HG03039 (cell line): ENCODE measurements around the gene TMEM221.
"Not testable (repeated sequence)": the region's sequence is repeated elsewhere in the genome, so short reads cannot be mapped to it uniquely, and the experiment has no call there.

Source experiments
- ATAC-seq: cut with Tn5 transposase; IDR thresholded peaks from one replicate; pipeline ENCODE4 v1.9.1; 2021; ENCODE audit warnings: mild to moderate bottlenecking, moderate library complexity; ENCODE audit not compliant: unreplicated experiment

TMEM221 gene

DNA sequence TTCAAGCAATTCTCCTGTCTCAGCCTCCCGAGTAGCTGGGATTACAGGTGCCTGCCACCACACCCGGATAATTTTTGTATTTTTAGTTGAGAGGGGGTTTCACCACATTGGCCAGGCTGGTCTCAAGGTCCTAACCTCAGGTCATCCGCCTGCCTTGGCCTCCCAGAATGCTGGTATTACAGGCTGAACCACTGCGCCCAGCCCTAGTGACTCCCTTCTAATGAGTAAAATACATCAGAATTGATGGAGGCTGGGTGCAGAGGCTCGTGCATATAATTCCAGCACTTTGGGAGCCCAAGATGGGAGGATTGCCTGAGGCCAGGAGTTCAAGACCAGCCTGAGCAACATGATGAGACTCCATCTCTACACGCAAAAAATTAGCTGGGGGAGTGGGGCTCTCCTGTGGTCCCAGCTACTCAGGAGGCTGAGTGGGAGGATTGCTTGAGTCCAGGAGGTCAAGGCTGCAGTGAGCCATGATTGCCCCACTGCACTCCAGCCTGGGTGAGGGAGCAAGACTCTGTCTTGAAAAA, 26.6 kb upstream of the TMEM221 start:
- ATAC-seq: not testable (repeated sequence)

DNA sequence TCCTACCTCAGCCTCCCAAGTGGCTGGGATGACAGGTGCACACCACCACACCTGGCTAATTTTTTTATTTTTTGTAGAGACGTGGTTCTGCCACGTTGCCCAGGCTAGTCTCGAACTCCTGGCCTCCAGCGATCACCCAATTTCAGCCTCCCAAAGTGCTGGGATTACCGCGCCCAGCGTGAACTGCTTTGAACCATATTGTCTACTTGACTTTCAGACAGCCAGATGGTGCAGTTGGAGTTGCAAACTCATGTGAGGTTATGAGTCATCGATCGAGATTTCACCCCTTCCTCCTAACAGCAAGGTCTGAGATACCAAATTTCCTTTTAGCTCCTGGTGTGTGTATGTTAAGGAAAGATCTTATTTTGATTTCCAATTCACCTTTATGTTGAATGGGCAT, 24.6 kb upstream of the TMEM221 start:
- ATAC-seq: no peak

DNA sequence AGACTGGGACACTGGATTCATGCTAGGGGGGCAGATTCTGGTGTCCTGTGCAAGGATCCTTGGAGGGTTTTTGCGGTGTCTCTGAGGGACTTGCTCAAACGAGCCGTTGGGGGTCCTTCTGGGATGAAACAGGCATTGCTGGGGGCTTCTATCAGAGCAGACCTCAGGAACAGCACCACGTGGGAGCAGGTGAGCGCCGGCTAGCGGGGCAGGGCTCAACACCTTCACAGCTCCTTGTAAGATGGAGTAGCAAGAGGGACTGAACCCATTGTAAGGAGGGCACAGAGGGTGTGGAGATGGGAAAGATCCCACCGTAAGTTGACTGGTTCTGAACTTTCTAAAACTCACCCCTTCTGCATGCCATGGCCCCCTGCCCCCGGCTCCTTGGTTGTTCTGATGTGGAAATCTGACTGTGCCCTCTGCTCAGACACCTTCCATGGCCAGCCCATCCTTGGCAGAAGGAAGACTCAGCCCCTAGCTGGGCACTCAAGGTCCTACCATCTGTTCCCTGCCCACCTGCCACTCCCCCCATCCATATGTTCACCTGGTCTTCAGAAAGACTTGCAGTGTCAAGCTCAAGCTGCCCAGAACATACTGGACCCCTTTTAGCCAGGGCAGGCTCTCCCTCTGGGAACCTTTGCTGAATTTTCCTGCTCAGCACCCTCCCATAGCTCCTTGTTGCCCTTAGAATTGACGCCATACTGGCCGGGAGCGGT, 23.1 kb upstream of the TMEM221 start:
- ATAC-seq: no peak

DNA sequence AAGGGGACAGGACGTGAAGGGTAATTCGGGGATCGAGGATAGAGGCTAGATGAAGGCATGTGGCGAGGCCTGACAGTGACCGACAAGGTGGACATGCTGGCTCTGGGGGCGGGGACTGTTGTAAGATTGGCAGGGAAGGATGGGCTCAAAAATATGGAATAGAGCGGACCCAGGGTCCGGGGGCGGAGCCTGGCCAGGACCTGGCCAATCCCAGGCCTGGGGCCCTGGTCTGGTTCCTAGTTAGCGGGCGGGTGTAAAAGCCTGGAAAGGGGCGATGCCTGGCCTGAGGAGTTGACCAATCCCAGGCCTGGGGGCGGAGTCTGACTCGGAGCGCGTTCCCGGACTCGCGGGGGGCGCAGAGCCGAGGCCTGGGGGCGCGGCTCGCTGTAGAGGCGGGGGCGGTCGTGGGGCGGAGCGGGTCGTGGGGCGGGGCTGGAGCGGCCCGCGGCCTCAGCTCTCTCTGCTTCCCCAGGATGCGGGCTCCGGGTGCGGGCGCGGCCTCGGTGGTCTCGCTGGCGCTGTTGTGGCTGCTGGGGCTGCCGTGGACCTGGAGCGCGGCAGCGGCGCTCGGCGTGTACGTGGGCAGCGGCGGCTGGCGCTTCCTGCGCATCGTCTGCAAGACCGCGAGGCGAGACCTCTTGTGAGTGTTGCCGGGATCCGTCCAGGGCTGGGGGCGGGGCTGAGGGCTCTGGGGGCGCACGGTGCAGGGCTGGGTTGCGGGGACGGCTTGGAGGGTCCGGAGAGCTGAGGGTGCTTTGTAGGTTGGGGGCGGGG, 21.8 kb upstream of the TMEM221 start, which contains the start of gene SLC27A1:
Gene SLC27A1 (plus strand): TSS at position 457 of the 774 bp plus-strand sequence. CDS start 17 bp downstream, at position 474.
- peak; percentile 84 for ATAC-seq

DNA sequence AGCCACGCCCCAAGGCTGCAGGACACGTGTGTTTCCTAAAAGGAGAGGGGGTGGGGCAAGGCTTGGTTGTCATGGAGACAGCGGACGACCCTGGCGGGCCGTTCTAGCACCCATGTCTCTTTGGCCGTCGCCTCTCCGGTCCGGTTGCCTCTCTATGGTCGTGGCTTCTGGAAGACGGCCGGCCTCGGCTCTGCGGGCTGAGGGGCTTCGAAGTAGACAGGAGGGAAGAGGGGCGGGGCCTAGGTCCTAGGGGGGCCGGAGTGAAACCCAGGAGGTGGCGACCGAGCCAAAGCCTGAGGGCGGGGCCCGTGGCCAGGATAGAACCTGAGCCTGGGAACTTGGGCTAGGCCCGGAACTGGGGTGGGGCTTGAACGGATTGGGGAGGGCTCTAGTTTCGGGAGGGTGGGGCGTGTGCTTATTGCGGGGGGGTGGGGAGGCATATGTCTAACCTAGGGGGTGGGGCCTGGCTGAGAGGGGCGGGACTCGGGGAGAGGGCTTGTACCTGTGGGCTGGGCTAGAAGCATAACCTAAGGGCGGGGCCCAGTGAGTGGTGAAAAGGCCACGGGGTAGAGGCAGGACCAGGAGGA, 21.1 kb upstream of the TMEM221 start:
- peak; percentile 45 for ATAC-seq

DNA sequence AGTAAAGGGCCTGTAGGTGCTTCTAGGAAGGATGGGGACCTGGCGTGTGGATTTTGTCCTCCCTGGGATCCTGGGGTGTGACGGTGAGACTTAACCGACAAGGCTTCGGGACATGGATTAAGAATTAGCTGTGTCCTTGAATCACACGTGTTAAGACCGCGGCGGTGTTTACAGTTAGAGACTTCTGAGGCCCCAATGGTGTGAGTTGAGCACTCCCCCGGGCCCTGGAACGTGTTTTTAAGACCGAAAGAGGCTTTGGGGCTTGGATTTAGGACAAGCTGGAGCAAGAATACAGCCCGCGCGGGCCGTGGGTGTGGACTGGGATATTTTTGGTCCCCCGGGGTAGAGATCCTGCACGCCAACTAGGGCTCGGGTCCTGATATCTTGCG, 20.6 kb upstream of the TMEM221 start:
- no peak for ATAC-seq

DNA sequence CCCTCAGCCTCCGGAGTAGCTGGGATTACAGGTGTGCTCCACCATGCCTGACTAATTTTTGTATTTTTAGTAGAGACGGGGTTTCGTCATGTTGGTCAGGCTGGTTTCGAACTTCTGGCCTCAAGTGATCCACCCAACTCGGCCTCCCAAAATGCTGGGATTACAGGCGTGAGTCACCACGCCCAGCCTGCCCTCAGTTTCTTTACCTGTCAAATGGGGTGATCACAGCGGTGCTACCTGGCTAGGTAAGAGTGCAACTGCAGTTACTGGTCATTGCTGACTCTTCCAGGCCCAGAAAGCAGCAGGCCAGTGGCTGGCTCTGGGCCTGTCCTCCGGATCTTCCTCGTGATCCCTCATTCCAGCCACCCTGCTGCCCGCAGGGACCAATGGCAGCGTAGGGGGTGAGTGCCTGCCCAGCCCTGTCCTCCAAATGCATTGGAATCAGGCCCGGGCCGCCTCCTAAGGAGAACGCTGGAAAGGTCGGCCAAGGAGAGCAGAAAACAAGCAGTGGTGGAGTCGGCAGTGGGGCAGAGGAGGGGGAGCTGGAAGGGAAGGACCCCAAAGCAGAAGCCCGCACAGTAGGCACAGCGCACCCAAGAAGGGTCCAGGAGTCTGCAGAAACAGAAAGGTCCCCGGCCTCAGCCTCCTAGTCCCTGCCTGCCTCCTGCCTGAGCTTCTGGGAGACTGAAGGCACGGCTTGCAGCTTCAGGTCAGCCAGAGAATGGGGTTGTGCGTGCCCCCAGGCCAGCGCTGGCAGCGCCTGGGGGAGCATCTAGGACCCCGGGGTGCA, 20.0 kb upstream of the TMEM221 start:
- ATAC-seq: no peak

DNA sequence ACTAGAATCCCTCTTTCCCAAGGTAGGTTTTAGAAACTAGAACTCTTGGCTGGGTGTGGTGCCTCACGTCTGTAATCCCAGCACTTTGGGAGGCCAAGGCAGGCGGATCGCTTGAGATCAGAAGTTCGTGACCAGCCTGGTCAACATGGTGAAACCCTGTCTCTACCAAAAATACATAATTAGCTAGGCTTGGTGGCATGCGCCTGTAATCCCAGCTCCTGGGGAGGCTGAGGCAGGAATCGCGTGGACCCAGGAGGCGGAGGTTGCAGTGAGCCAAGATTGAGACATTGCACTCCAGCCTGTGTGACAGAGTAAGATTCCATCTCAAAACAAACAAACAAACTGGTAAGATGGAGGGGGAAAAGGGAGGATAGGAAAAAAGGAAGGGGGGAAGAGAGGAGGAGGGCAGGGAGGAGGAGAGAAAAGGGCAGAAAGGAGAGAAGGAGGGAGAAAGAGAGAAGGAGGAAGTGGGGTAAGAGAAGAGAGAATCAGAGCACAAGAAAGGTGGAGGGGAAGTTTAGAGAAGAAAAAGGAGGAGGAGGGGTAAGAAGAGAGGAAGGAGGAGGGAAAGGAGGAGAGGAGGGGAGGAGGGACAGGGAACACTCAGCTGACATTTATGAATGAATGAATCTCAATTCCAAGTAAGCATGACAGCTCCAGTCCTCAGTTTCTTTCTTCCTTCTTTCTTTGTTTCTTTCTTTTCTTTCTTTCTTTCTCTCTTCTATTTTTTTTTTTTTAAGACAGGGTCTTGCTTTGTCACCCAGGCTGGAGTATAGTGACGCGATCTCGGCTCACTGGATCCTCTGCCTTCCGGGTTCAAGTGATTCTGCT, 19.2 kb upstream of the TMEM221 start:
- no peak for ATAC-seq

DNA sequence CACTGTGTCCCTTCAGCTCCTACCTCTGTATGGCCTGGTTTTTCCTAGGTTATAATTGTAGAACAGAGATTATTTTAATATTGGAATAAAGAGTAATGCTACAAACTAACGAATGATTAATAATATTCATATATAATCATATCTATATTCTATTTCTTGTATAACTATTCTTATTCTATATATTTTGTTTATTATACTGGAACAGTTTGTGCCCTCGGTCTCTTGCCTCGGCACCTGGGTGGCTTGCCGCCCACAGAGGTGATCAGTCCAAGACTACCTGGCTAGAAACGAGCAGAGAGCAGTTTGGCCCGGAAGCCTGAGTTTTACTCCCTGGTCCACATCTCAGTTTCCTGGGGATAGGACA, 18.0 kb upstream of the TMEM221 start:
- ATAC-seq: no peak

DNA sequence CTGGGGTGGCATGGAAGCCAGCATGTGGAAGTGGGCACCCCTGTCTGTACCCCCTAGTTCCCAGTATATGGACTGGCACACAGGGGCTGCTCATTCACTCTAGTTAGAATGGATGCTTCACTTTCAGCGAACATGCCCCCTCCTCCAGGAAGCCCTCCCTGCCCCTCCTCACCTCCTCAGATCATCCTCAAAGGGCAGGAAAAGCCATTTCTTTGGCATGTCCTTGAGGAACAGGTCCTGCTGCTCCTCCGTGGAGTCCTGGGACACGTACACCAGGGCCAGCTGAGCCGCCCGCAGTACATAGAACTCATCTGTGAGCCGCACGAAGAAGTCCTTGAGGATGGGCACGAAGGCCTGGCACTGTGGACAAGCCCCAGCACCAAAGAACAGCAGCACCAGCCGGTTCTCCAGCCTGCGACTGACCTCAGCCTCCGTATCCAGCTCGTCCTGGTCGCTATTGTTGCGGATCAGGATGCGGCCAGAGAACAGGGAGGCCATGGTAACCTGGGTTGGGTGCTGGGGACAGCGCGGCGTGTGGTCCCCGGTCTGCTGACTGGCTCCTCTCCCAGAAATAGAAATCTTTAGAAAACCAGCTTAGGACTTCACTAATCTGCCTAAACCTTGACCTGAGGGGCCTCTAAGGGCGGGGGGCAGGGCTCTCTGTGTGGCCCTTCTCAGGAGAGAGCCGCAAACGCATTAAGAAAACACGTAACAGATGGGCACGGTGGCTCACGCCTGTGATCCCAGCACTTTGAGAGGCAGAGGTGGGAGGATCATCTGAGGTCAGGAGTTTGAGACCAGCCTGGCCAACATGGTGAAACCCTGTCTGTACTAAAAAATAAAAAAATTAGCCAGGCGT, 12.1 kb upstream of the TMEM221 start, which contains the start of gene NXNL1:
Gene NXNL1 (minus strand): TSS at position 555 of the 859 bp plus-strand sequence. CDS start 57 bp downstream, at position 498.
- no peak for ATAC-seq

DNA sequence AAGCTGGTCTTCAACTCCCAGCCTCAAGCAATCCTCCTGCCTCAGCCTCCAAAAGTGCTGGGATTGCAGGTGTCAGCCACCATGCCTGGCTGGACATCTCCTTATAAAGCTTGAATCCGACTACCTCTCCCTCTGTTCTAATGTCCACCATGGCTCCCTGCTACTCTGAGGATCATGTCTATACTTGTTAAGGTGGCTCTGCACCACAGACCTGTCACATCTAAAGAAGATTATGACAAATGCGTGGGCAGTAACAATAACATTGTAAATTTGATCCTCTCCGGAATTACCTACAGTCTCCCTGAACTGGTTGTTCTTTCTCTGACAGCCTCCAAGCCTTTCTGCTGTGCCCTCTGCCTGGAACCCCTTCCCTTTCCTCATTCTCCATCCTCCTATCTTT, 10.5 kb upstream of the TMEM221 start:
- ATAC-seq: no peak

DNA sequence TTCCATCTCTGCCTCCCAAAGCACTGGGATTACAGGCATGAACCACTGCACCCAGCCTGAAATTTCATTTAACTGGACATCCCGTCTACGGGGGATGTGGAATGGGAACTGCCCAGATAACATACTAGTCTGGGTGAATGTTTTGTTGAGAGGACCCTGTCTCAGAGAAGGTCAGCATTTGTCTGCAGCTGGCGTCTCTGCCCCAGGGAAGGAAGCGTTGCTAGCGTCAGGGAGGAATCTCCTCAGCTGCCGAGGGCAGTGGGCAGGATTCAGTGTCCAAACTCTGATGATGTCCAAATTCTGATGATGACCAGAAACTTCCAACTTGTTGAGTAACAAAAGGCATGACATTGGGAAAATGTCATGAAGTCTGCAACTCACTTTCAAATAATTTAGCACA, 9.1 kb upstream of the TMEM221 start:
- ATAC-seq: no peak

DNA sequence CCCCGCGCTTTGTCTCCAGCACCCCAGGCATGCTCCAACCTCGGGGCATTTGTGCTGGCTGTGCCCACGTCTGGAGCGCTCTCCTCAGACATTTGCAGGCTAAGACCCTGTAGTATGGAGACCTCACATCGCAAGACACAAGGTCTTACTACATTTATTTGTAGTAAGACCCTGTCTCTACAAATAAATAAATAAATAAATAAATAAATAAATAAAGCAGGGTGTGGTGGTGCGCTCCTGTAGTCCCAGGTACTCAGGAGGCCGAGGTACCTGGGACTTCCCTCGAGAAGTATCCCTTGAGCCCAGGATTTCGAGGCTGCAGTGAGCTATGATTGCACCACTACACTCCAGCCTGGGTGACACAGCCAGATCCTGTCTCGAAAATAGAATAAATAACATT, 7.7 kb upstream of the TMEM221 start:
- ATAC-seq: no peak

DNA sequence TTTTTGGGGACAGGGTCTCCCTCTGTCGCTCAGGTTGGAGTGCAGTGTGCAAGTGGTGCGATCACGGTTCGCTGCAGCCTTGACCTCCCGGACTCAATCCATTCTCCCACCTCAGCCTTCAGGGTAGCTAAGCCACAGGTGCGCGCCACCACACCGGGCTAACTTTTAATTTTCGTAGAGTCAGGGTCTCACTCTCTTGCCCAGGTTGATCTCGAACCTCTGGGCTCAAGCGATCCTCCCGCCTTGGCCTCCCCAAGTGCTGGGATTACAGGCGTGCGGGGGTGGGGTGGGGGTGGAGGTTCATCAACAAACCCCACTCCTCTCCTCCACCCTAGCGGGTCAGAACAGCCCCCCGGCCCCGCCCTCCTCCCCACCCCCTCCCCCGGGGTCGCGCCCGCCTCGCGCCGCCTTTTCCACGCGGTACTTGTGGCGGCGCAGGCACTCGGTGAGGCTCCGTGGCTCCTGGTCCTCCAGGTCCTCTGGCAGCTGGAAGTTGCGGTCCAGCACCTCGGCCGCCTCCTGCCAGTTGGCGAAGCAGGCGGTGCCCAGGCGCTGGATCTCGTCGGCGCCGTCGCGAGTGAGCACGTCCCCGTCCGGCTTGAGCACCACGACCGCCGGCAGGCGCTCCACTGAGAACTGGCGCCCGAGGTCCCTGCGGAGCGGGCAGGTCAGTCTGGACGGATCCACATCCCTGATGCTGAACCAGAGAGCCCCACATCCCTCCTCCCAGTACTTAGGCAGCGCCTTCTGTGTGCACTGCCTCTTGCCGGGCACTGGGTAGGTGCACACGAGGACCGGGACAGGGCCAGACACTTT, 7.0 kb upstream of the TMEM221 start:
- ATAC-seq: no peak

DNA sequence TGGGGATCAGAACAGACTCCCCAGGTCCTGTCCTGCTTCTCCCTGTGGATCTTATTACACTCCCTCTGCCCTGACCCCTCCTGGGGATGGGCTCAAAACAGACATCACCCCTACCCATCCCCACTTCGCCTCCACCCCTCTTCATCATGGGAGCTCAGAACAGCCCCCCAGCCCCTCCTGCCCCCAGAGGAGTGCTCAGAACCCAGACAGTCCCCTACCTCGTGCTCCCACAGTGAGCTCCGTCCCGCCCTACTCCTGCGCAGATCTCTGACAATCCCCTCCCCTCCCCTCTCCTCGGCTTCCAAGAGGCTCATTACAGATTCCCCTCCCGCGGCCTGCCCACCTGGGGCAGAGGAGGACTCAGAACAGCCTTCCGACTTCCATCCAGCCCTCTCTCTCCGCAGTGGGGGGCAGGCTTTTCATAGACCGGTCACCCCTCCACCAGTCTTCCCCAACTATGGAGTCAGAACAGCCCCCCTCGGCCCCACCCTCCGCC, 6.2 kb upstream of the TMEM221 start:
- ATAC-seq: no peak

DNA sequence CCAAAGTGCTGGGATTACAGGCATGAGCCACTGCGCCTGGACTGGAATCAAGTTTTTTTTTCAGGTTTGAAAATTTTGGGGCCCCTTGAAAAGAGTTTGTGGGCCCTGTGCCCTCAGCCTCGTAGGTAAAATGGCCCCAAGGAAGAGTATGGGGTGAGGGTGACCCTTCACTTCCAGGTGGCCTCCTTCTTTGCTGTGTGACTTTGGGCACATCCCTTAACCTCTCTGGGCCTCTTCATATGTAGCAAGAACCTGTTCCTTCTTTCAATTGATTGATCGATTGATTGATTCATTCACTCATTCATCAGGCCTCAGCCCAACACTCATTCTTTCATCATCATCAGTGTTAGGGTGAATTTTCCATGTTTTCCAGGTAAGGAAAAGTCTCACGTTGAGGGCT, 3.4 kb upstream of the TMEM221 start:
- ATAC-seq: no peak

DNA sequence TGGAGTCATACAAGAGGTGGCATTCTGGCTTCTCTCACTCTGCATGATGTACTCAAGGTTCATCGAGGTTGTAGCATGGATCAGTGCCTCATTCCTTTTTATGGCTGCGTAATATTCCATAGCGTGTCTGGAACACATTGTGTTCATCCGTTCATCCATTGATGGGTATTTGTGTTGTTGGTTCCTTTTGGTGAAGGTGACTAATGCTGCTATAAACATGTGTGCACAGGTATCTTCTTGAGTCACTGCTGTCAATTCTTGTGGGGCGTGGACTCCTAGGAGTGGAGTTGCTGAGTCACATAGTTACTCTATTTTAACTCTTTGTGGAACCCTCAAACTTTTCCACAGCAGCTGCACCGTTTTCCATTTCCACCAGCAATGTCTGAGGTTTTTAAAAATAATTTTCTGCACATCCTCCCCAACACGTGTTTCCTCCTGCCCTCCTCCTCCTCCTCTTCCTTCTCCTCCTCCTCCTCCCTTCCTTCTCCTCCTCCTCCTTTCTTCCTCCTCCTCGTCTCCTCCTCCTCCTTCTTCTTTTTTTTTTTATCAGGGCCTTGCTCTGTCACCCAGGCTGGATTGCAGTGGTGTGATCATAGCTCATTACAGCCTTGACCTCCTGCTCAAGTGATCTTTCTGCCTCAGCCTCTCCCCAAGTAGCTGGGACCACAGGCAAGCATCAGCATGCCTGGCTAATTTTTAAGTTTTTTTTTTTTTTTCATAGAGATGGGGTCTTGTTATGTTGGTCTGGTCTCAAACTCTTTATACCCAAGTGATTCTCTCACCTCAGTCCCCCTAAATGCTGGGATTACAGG, 2.0 kb upstream of the TMEM221 start:
- ATAC-seq: no peak
